Measurements from ENCODE around the gene PIK3IP1.

PIK3IP1 gene

GRCh38 chr22:31282748-31283468 lies 9.4 kb downstream of the PIK3IP1 start:
- H3K9me3 ChIP-seq (ENCODE audit: insufficient read depth, low read depth, low read length): no peaks in the 10 kb centered on the region
- TF ChIP-seq CTCF (conservative IDR thresholded peaks at IDR 0.05; ENCODE audit: low read length) (no peak), EZH2phosphoT487 (IDR thresholded peaks at IDR 0.05; ENCODE audit: borderline replicate concordance) (no peak)
- no peak overlapping the region for H3K4me3 ChIP-seq (ENCODE audit: low read length, poor library complexity, severe bottlenecking)
- H3K9me2 ChIP-seq (replicated peaks; ENCODE audit: low read depth, low read length): no peaks in the 10 kb centered on the region
- peaks cover 9% of the 10 kb centered on the region; the same call in 1 of the 2 replicates for H3F3A ChIP-seq (ENCODE audit: low read depth)
- no peaks in the 10 kb centered on the region for H3K27me3 ChIP-seq (ENCODE audit: insufficient read depth, low read length, poor library complexity, severe bottlenecking)
- no peak overlapping the region for H2AFZ ChIP-seq (ENCODE audit: low read length)
- no peaks in the 10 kb centered on the region; the same call in 1 of the 2 replicates for H3K79me2 ChIP-seq (ENCODE audit: insufficient read depth, low read length)
- no peak overlapping the region for H3K9ac ChIP-seq (ENCODE audit: low read depth, low read length, poor library complexity, severe bottlenecking)
- H4K20me1 ChIP-seq (ENCODE audit: insufficient read depth, low read length, poor library complexity, severe bottlenecking): peaks cover 6% of the 10 kb centered on the region
- H3K4me2 ChIP-seq (ENCODE audit: low read depth, low read length, poor library complexity, severe bottlenecking): no peak overlapping the region
- peaks cover 31% of the 10 kb centered on the region for H3K4me1 ChIP-seq (ENCODE audit: insufficient read depth, low read length, poor library complexity, severe bottlenecking)
- H3K36me3 ChIP-seq (ENCODE audit: insufficient read depth, low read length): peaks cover 28% of the 10 kb centered on the region; the same call in 1 of the 2 replicates

GRCh38 chr22:31281733-31282132 lies 10.6 kb downstream of the PIK3IP1 start:
- H3K79me2 ChIP-seq (ENCODE audit: insufficient read depth, low read length): no peaks in the 10 kb centered on the region
- no peak overlapping the region for H3K9ac ChIP-seq (ENCODE audit: low read depth, low read length, poor library complexity, severe bottlenecking)
- H3F3A ChIP-seq (ENCODE audit: low read depth): peaks cover 6% of the 10 kb centered on the region; the same call in 1 of the 2 replicates
- H3K4me2 ChIP-seq (ENCODE audit: low read depth, low read length, poor library complexity, severe bottlenecking): no peak overlapping the region
- H3K9me2 ChIP-seq (replicated peaks; ENCODE audit: low read depth, low read length): no peaks in the 10 kb centered on the region
- no peak overlapping the region for H3K4me3 ChIP-seq (ENCODE audit: low read length, poor library complexity, severe bottlenecking)
- peaks cover 23% of the 10 kb centered on the region for H3K4me1 ChIP-seq (ENCODE audit: insufficient read depth, low read length, poor library complexity, severe bottlenecking)
- no peaks in the 10 kb centered on the region for H3K9me3 ChIP-seq (ENCODE audit: insufficient read depth, low read depth, low read length)
- H3K27me3 ChIP-seq (ENCODE audit: insufficient read depth, low read length, poor library complexity, severe bottlenecking): no peaks in the 10 kb centered on the region
- TF ChIP-seq CTCF (conservative IDR thresholded peaks at IDR 0.05; ENCODE audit: low read length) (no peak), EZH2phosphoT487 (IDR thresholded peaks at IDR 0.05; ENCODE audit: borderline replicate concordance) (no peak)
- no peak overlapping the region for H2AFZ ChIP-seq (ENCODE audit: low read length)
- peaks cover 6% of the 10 kb centered on the region for H4K20me1 ChIP-seq (ENCODE audit: insufficient read depth, low read length, poor library complexity, severe bottlenecking)
- H3K36me3 ChIP-seq (ENCODE audit: insufficient read depth, low read length): peaks cover 37% of the 10 kb centered on the region; the same call in 1 of the 2 replicates

GRCh38 chr22:31279821-31280505 lies 12.3 kb downstream of the PIK3IP1 start:
- no peak overlapping the region for H2AFZ ChIP-seq (ENCODE audit: low read length)
- H4K20me1 ChIP-seq (ENCODE audit: insufficient read depth, low read length, poor library complexity, severe bottlenecking): peaks cover 6% of the 10 kb centered on the region
- H3K4me2 ChIP-seq (ENCODE audit: low read depth, low read length, poor library complexity, severe bottlenecking): no peak overlapping the region
- H3K4me1 ChIP-seq (ENCODE audit: insufficient read depth, low read length, poor library complexity, severe bottlenecking): peaks cover 7% of the 10 kb centered on the region
- H3K79me2 ChIP-seq (ENCODE audit: insufficient read depth, low read length): no peaks in the 10 kb centered on the region
- no peaks in the 10 kb centered on the region for H3K9me2 ChIP-seq (replicated peaks; ENCODE audit: low read depth, low read length)
- no peak for TF ChIP-seq EZH2phosphoT487 (IDR thresholded peaks at IDR 0.05; ENCODE audit: borderline replicate concordance)
- TF ChIP-seq CTCF (conservative IDR thresholded peaks at IDR 0.05; ENCODE audit: low read length): no peak
- no peak overlapping the region for H3K4me3 ChIP-seq (ENCODE audit: low read length, poor library complexity, severe bottlenecking)
- H3K27me3 ChIP-seq (ENCODE audit: insufficient read depth, low read length, poor library complexity, severe bottlenecking): no peaks in the 10 kb centered on the region
- peaks cover 47% of the 10 kb centered on the region; the same call in 1 of the 2 replicates for H3K36me3 ChIP-seq (ENCODE audit: insufficient read depth, low read length)
- H3K9me3 ChIP-seq (ENCODE audit: insufficient read depth, low read depth, low read length): no peaks in the 10 kb centered on the region
- H3K9ac ChIP-seq (ENCODE audit: low read depth, low read length, poor library complexity, severe bottlenecking): no peak overlapping the region
- no peaks in the 10 kb centered on the region for H3F3A ChIP-seq (ENCODE audit: low read depth)
